IPS-20b (cell line): ENCODE data around the gene PSMD6.
A peak's percentile ranks its signal among the peaks of the same experiment; 100 is the strongest.

ENCODE experiments used
- H3K27ac ChIP-seq: one replicate; pipeline ENCODE4 v1.5.1; 2013; ENCODE audit warnings: low read length
- H3K27me3 ChIP-seq: 2 replicates; pipeline ENCODE4 v1.6.1; 2013; ENCODE audit warnings: mild to moderate bottlenecking, low read length, inconsistent platforms; ENCODE audit not compliant: insufficient read depth
- H3K36me3 ChIP-seq: 2 replicates; pipeline ENCODE4 v1.6.1; 2013; ENCODE audit warnings: low read depth, mild to moderate bottlenecking, inconsistent platforms, low read length, moderate library complexity; ENCODE audit not compliant: insufficient read depth
- H3K4me1 ChIP-seq: 2 replicates; pipeline ENCODE4 v1.6.1; 2013; ENCODE audit warnings: mild to moderate bottlenecking, control low read depth, inconsistent platforms, low read length, moderate library complexity; ENCODE audit not compliant: insufficient read depth
- H3K4me3 ChIP-seq: 2 replicates; pipeline ENCODE4 v1.5.1; 2013; ENCODE audit warnings: mild to moderate bottlenecking, low read length, inconsistent platforms
- H3K9ac ChIP-seq: 2 replicates; pipeline ENCODE4 v1.6.1; 2013; ENCODE audit warnings: low read depth, mild to moderate bottlenecking, inconsistent platforms, low read length, moderate library complexity
- H3K9me3 ChIP-seq: 2 replicates; pipeline ENCODE4 v1.6.1; 2013; ENCODE audit warnings: mild to moderate bottlenecking, low read depth, low read length, inconsistent platforms; ENCODE audit not compliant: insufficient read depth

Gene PSMD6

GRCh38 chr3:64003589-64003988 lies 19.7 kb downstream of the PSMD6 start:
- Histone ChIP-seq H3K9ac (no peak overlapping the region), H3K4me1 (peaks cover 20% of the 10 kb centered on the region), H3K27ac (no peak overlapping the region), H3K9me3 (no peaks in the 10 kb centered on the region), H3K36me3 (peaks cover 45% of the 10 kb centered on the region), H3K27me3 (no peaks in the 10 kb centered on the region), H3K4me3 (no peak overlapping the region)

- peaks cover 38% of the 10 kb centered on the region for H3K36me3 ChIP-seq
- no peaks in the 10 kb centered on the region for H3K9me3 ChIP-seq
- no peak overlapping the region for H3K9ac ChIP-seq
- H3K4me3 ChIP-seq = no peak overlapping the region
- H3K27ac ChIP-seq = no peak overlapping the region
- H3K4me1 ChIP-seq = peaks cover 20% of the 10 kb centered on the region
- no peaks in the 10 kb centered on the region for H3K27me3 ChIP-seq
Observed at GRCh38 chr3:64002233-64002632, 21.1 kb downstream of the PSMD6 start.

- H3K36me3 ChIP-seq = peaks cover 41% of the 10 kb centered on the region
- H3K27ac ChIP-seq = no peak overlapping the region
- no peaks in the 10 kb centered on the region for H3K27me3 ChIP-seq
- peaks cover 20% of the 10 kb centered on the region for H3K4me1 ChIP-seq
- H3K4me3 ChIP-seq = peak overlapping the region; percentile 4; the same call in 1 of the 2 replicates
- H3K9ac ChIP-seq = no peak overlapping the region; the same call in 1 of the 2 replicates
- H3K9me3 ChIP-seq = no peaks in the 10 kb centered on the region
Observed at GRCh38 chr3:64000453-64001055, 22.7 kb downstream of the PSMD6 start.

GRCh38 chr3:63998852-63999754 lies 24.2 kb downstream of the PSMD6 start:
- no peaks in the 10 kb centered on the region for H3K27me3 ChIP-seq
- no peak overlapping the region for H3K4me3 ChIP-seq
- H3K27ac ChIP-seq = no peak overlapping the region
- H3K9me3 ChIP-seq = no peaks in the 10 kb centered on the region
- H3K9ac ChIP-seq = no peak overlapping the region
- H3K36me3 ChIP-seq = peaks cover 46% of the 10 kb centered on the region
- peaks cover 20% of the 10 kb centered on the region for H3K4me1 ChIP-seq

GRCh38 chr3:63995086-63995485 lies 28.2 kb downstream of the PSMD6 start:
- no peaks in the 10 kb centered on the region for H3K27me3 ChIP-seq
- H3K9me3 ChIP-seq = no peaks in the 10 kb centered on the region
- peaks cover 7% of the 10 kb centered on the region; the same call in 1 of the 2 replicates for H3K4me1 ChIP-seq
- no peak overlapping the region for H3K27ac ChIP-seq
- H3K36me3 ChIP-seq = peaks cover 70% of the 10 kb centered on the region
- no peak overlapping the region for H3K4me3 ChIP-seq
- no peak overlapping the region for H3K9ac ChIP-seq

- H3K9ac ChIP-seq = no peak overlapping the region
- no peak overlapping the region for H3K4me3 ChIP-seq
- H3K36me3 ChIP-seq = peaks cover 81% of the 10 kb centered on the region
- H3K9me3 ChIP-seq = no peaks in the 10 kb centered on the region
- H3K27ac ChIP-seq = no peak overlapping the region
- no peaks in the 10 kb centered on the region for H3K27me3 ChIP-seq
- no peaks in the 10 kb centered on the region for H3K4me1 ChIP-seq
Observed at GRCh38 chr3:63993653-63994079, 29.6 kb downstream of the PSMD6 start.

GRCh38 chr3:63992516-63993209 lies 30.6 kb downstream of the PSMD6 start:
- no peak overlapping the region for H3K4me3 ChIP-seq
- no peaks in the 10 kb centered on the region for H3K27me3 ChIP-seq
- peaks cover 86% of the 10 kb centered on the region for H3K36me3 ChIP-seq
- H3K9ac ChIP-seq = no peak overlapping the region
- H3K27ac ChIP-seq = no peak overlapping the region
- H3K9me3 ChIP-seq = no peaks in the 10 kb centered on the region
- H3K4me1 ChIP-seq = no peaks in the 10 kb centered on the region

GRCh38 chr3:63991666-63992065 lies 31.6 kb downstream of the PSMD6 start:
- H3K27me3 ChIP-seq = no peaks in the 10 kb centered on the region
- no peaks in the 10 kb centered on the region for H3K4me1 ChIP-seq
- no peaks in the 10 kb centered on the region for H3K9me3 ChIP-seq
- H3K4me3 ChIP-seq = no peak overlapping the region
- no peak overlapping the region for H3K27ac ChIP-seq
- no peak overlapping the region for H3K9ac ChIP-seq
- H3K36me3 ChIP-seq = peaks cover 76% of the 10 kb centered on the region

- Histone ChIP-seq H3K4me3 (no peak overlapping the region), H3K9me3 (no peaks in the 10 kb centered on the region), H3K27me3 (no peaks in the 10 kb centered on the region), H3K27ac (no peak overlapping the region), H3K4me1 (no peaks in the 10 kb centered on the region), H3K9ac (no peak overlapping the region), H3K36me3 (peaks cover 72% of the 10 kb centered on the region)
Observed at GRCh38 chr3:63990733-63991132, 32.6 kb downstream of the PSMD6 start.

GRCh38 chr3:63990204-63990603 lies 33.1 kb downstream of the PSMD6 start:
- Histone ChIP-seq H3K36me3 (peaks cover 67% of the 10 kb centered on the region), H3K4me3 (no peak overlapping the region), H3K27me3 (no peaks in the 10 kb centered on the region), H3K4me1 (no peaks in the 10 kb centered on the region), H3K9ac (no peak overlapping the region), H3K9me3 (no peaks in the 10 kb centered on the region), H3K27ac (no peak overlapping the region)

GRCh38 chr3:63988943-63989342 lies 34.4 kb downstream of the PSMD6 start:
- Histone ChIP-seq H3K27me3 (no peaks in the 10 kb centered on the region), H3K4me1 (no peaks in the 10 kb centered on the region), H3K9me3 (no peaks in the 10 kb centered on the region), H3K4me3 (no peak overlapping the region), H3K9ac (no peak overlapping the region), H3K27ac (no peak overlapping the region), H3K36me3 (peaks cover 68% of the 10 kb centered on the region)
